Activated naive CD4-positive, alpha-beta T cell treated with anti-CD3 and anti-CD28 coated beads, Interleukin-2, amount 50 U/mL, for 72 hours (primary cell): ENCODE results near the gene KRT8. TPM values are rescaled to one million over a fixed set of nuclear protein-coding genes. Genes with fewer than 3 reads are reported as not detected.
"Not testable (repeated sequence)": the region's sequence is repeated elsewhere in the genome, so short reads cannot be mapped to it uniquely, and the experiment has no call there.

ENCODE experiments used
- ATAC-seq, 2 donors: fragments of 150-1000 bp; cut with Tn5 transposase; 2 replicates each; pipeline ENCODE4 v1.10.0; 2021; ENCODE audit warnings: mild to moderate bottlenecking in 2 of 2, moderate library complexity in 2 of 2
- DNase-seq, 2 donors: peaks; one replicate each; pipeline ENCODE4 v3.0.0; 2021 to 2022; ENCODE audit warnings: low spot score in 2 of 2
- H3K27ac Mint-ChIP-seq, 2 donors: one replicate each; pipeline ENCODE4 v1.8.0; 2022; ENCODE audit warnings: mild to moderate bottlenecking in 2 of 2, mixed read lengths in 2 of 2
- H3K36me3 Mint-ChIP-seq, 2 donors: one replicate each; pipeline ENCODE4 v1.8.0; 2022; ENCODE audit warnings: mixed read lengths in 2 of 2
- H3K9me3 Mint-ChIP-seq, 2 donors: one replicate each; pipeline ENCODE4 v1.8.0; 2022; ENCODE audit warnings: mixed read lengths in 2 of 2
- total RNA-seq, 2 donors: library from RNA; stranded (reverse); gene quantifications; one replicate each; pipeline ENCODE4 v1.2.3, GENCODE V29; 2022

Gene KRT8
- total RNA-seq, 2 donors from 2014 or later: 0.34 to 0.66 TPM

DNA sequence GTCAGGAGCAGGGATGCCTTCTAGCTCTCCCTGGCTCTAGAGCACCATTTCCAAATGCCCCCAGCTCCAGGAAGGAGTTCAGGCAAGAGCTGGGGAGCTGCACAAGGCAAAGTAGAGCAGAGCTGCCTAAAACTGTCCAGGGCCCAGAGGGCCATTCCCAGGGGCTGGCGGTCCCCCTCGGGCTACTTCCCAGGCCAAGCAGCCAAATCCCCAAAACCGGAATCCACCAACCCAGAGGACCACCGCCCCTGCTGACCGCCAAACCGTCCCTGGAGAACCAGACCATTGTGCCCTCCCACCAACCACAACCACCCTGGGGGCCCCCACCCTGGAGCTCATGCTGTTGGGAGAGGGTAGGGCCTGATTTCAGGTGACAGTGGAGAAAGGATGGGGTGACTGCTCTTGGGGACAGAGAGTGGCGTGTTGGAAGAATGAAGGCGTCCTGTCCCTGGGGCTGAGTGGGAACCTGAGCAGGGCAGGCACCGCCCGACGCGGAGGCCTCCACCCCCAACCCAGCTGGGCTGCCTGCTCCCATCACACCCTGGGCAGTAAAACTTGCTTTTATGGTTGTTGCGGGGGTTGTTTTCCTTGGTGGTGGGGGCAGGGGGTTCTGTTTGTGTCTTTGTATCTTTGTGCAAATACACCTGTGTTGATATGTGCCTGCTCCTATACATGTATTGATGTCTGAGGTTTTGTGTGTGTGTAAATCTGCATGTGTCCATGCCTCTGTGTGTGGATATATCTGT, 32.1 kb downstream of the KRT8 start:
- no peak for ATAC-seq
- Mint-ChIP-seq H3K27ac (no peak overlapping the region), H3K36me3 (no peaks in the 10 kb centered on the region), H3K9me3 (no peaks in the 10 kb centered on the region)
- DNase-seq: no peak

- Mint-ChIP-seq H3K9me3 (no peaks in the 10 kb centered on the region), H3K36me3 (no peaks in the 10 kb centered on the region), H3K27ac (no peak overlapping the region)
- ATAC-seq: no peak
- DNase-seq: no peak
Measured at GRCh38 chr12:52871291-52872039, 33.4 kb downstream of the KRT8 start.

DNA sequence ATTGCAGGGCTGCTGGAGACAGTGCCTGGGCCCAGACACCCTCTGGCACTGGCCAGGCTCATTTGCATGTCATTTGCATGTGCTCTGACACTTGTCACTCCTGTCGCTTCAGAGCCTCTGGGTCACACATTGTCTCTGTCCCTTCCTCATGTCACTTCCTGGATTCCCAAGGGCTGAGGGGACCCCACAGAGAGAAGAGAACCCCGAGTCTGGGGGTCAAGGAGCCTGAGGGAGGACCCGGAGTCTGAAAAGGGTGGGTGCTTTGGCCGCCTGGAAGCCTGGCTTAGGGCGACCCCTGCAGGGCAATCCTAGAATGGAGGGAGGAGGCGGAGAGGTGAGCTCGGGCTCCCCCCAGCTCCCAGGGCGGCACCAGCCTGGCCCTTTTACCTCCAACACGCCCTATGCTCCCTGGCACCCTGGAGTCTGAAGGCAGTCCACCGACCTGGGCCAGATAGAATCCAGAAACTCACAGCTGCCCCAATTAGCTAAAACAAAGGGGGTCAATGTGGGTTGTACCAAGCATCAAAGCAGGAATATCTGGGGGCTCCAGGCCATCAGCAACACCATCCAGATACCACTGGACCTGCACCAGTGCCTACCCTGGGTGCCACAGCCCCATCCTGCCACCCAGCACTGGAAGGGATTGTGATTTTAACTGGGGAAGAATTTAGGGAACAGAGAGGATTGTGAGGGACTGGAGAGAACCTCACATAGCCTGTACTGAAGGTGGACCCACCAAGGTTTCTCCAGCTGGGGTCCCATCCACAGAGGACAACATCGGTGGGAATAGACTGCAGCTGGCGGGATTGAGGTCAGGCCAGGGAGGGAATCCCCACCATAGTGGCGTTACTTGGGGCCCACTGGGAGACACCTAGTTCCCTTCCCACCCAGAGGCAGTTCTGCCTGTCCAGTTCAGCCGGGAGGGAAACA, 34.2 kb downstream of the KRT8 start:
- Mint-ChIP-seq H3K36me3 (no peaks in the 10 kb centered on the region), H3K9me3 (no peaks in the 10 kb centered on the region), H3K27ac (no peak overlapping the region)
- DNase-seq (peak; percentile 63 to 92), ATAC-seq (peak; percentile 67 to 71)

DNA sequence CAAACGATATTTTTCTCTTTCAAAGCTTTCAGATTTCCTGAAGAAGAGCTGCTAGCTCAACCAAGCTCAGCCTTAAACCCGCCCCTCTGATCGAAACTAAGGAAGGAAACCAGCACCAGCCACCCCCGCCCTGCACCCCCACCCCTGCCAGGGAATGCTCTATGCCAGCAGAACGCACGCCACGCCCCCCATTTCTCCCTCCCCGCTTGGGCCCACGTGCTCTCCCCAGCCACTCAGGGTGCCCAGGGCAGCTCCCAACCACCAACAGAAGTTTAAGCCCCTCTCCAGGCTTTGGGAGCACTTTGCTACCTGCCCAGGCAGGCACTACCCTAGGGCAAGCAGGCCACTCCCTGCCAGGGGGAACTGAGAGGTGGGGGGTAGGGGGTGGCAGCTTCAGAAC, 37.2 kb downstream of the KRT8 start:
- no peak for DNase-seq
- Mint-ChIP-seq H3K9me3 (no peaks in the 10 kb centered on the region), H3K36me3 (no peaks in the 10 kb centered on the region), H3K27ac (peak overlapping the region in 1 of 2 donors; percentile 71)
- ATAC-seq: no peak

DNA sequence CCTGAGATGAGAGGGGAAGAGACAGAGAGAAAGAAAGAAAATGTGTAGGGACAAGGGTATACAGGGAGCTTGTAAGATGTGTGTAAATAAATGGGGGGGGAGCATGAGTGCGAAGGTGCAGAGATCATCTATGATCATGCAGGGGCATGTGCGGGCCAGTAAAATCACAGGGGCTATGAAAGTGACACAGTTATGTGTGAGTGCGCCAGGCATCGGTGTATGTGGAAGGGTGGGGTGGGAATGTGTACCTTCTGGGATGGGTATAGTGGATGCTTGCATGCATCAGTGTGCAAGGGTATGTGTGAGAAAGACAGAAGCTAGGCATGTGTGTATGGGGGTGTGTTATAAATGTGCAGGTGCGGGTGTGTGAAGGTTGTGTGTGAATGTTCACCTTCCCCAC, 37.7 kb downstream of the KRT8 start:
- ATAC-seq: no peak
- H3K9me3 Mint-ChIP-seq: no peaks in the 10 kb centered on the region
- DNase-seq: no peak
- no peaks in the 10 kb centered on the region for H3K36me3 Mint-ChIP-seq
- peak overlapping the region; percentile 61 to 71 for H3K27ac Mint-ChIP-seq

DNA sequence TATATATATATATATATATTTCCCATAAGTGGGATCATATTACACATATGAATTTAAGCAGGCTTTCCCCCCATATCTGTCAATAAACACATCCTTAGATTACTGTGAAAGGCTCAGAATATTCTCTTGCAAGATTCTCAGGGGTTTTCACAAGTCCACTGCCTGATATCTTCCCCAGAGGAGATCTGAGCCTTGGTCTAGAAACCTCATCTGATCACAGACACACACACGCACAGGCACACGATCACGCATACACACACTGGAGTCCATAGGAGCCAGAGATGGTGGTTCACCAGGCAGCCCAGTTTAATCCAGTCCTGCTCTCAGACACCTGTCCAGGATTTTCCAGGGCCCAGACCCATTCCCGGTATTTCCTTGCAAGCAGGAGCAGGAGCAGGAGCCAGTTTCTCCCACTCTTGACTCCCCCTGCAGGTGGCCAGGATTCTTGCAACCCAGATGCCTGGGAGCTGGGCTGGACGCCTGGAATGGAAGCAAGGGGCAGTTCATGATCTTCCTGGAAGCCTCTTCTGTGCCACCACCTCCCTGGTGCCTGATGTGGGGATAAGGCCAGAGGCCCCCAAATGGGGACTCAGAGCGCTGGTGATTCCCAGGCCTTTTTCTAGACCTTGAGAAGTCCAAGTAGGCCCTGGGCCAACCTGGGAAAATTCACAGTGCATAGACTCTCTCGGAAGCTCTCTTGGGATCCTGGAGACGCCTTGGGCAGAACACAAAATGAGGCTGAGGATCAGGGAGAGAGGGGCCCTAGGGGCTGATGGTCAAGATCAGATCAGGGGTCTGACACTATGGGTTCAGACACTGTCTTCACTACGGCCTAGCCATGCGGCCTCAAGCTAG, 39.6 kb downstream of the KRT8 start:
- DNase-seq (peak in 1 of 2 donors; percentile 33), ATAC-seq (no peak)
- H3K9me3 Mint-ChIP-seq: no peaks in the 10 kb centered on the region
- H3K27ac Mint-ChIP-seq: no peak overlapping the region
- no peaks in the 10 kb centered on the region for H3K36me3 Mint-ChIP-seq

GRCh38 chr12:52862023-52862422, 42.9 kb downstream of the KRT8 start:
- Mint-ChIP-seq H3K27ac (peak overlapping the region in 1 of 2 donors; percentile 85), H3K36me3 (no peaks in the 10 kb centered on the region)
- ATAC-seq: no peak

GRCh38 chr12:52861511-52861910, 43.4 kb downstream of the KRT8 start:
- H3K9me3 Mint-ChIP-seq: no peaks in the 10 kb centered on the region
- no peak for ATAC-seq
- H3K36me3 Mint-ChIP-seq: no peaks in the 10 kb centered on the region
- H3K27ac Mint-ChIP-seq: no peak overlapping the region
- DNase-seq: no peak

More at GRCh38 chr12:52862023-52862422, 42.9 kb downstream of the KRT8 start:
- DNase-seq: no peak
- H3K9me3 Mint-ChIP-seq: no peaks in the 10 kb centered on the region

GRCh38 chr12:52860102-52860823, 44.6 kb downstream of the KRT8 start:
- Mint-ChIP-seq H3K36me3 (no peaks in the 10 kb centered on the region), H3K27ac (no peak overlapping the region), H3K9me3 (no peaks in the 10 kb centered on the region)
- DNase-seq: no peak
- no peak for ATAC-seq

DNA sequence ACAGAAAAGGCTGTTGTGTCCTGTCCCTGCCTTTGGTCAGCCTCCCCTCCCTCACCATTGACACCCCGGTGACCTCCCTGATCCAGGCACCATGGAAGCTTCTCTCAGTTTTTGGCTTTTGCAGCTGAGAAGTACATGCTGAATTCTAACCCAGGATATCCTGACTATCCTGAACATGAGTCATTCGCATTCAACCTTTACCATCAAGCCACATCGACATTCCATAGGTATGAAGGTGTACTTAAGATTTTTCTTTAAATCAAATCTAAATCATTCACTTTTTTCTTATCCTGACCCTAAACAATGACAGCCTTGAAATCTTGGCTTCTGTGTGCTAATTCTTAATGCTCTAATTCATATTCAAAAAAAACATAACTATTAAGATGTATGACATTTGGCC, 47.4 kb downstream of the KRT8 start:
- no peak for DNase-seq
- Mint-ChIP-seq H3K27ac (no peak overlapping the region), H3K36me3 (no peaks in the 10 kb centered on the region), H3K9me3 (no peaks in the 10 kb centered on the region)
- ATAC-seq: no peak

DNA sequence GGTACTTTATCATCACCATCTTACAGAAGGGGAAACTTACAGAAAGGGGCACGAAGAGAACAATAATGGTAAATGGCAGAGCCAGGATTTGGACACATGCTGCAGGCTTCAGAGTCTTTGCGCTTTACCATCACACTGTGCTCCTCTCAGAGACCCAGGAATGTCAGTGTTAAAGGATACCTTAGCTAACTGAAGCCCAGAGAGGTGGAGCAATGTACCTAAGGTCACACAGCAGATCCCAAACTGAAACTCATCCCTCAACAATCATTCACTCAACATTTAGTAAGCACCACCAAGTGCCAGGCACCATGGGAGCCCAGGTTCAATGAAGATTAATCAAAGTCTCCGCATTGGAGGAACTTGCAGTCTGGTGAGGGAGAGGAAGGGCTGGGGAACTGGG, 48.1 kb downstream of the KRT8 start:
- H3K9me3 Mint-ChIP-seq: no peaks in the 10 kb centered on the region
- no peak overlapping the region for H3K27ac Mint-ChIP-seq
- no peak for ATAC-seq
- no peak for DNase-seq
- H3K36me3 Mint-ChIP-seq: no peaks in the 10 kb centered on the region

GRCh38 chr12:52856077-52856476, 48.8 kb downstream of the KRT8 start:
- not testable (repeated sequence) for H3K9me3 Mint-ChIP-seq, DNase-seq, H3K36me3 Mint-ChIP-seq, H3K27ac Mint-ChIP-seq, ATAC-seq

- no peaks in the 10 kb centered on the region for H3K9me3 Mint-ChIP-seq
- no peak for DNase-seq
- no peak for ATAC-seq
- H3K36me3 Mint-ChIP-seq: no peaks in the 10 kb centered on the region
- H3K27ac Mint-ChIP-seq: peak overlapping the region in 1 of 2 donors; percentile 56
Measured at GRCh38 chr12:52851787-52852186, 53.1 kb downstream of the KRT8 start.

DNA sequence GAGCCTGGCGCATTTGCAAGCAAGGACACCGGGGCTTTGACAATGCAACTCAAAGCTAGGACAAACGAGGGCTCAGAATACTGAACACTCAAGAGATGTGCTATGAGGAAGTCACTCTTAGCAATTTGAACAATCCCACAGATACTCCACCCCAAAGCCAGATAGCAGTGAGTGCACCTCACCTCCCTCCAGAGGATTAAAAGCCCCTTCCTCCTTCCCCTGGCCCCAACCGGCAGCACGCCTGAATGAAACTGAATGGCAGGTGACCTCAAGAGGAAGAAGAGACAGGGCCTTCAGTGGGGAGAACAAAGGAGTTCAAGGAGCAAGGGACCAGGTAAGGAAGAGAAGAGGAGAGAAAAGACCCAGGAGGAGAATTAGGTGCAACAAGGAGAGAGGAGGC, 54.2 kb downstream of the KRT8 start:
- Mint-ChIP-seq H3K27ac (no peak overlapping the region), H3K36me3 (no peaks in the 10 kb centered on the region), H3K9me3 (no peaks in the 10 kb centered on the region)
- ATAC-seq (no peak), DNase-seq (no peak)

- DNase-seq (no peak), ATAC-seq (no peak)
- H3K9me3 Mint-ChIP-seq: no peaks in the 10 kb centered on the region
- H3K36me3 Mint-ChIP-seq: no peaks in the 10 kb centered on the region
- H3K27ac Mint-ChIP-seq: no peak overlapping the region
Measured at GRCh38 chr12:52849511-52849910, 55.4 kb downstream of the KRT8 start.
